GM19438 (cell line): Measurements from ENCODE around the gene FAM13A.
"Not testable (repeated sequence)": the region's sequence is repeated elsewhere in the genome, so short reads cannot be mapped to it uniquely, and the experiment has no call there.

Source experiments
- ATAC-seq: cut with Tn5 transposase; IDR thresholded peaks from one replicate; pipeline ENCODE4 v1.9.1; 2021; ENCODE audit warnings: low read depth; ENCODE audit not compliant: unreplicated experiment

Gene FAM13A

GRCh38 chr4:89044147-89044900, 12.7 kb downstream of the FAM13A start:
- no peak for ATAC-seq

GRCh38 chr4:89042055-89042454, 14.9 kb downstream of the FAM13A start:
- no peak for ATAC-seq

GRCh38 chr4:89039730-89040338, 17.2 kb downstream of the FAM13A start:
- no peak for ATAC-seq

GRCh38 chr4:89036535-89036934, 20.4 kb downstream of the FAM13A start:
- ATAC-seq: no peak

GRCh38 chr4:89031272-89031671, 25.7 kb downstream of the FAM13A start:
- ATAC-seq: no peak

GRCh38 chr4:89029591-89029990, 27.4 kb downstream of the FAM13A start:
- ATAC-seq: no peak

- ATAC-seq: no peak
These were observed 30.4 kb downstream of the FAM13A start for GRCh38 chr4:89026542-89026941.

- peak; percentile 92 for ATAC-seq
These were observed 32.8 kb downstream of the FAM13A start for GRCh38 chr4:89024051-89024675.

GRCh38 chr4:89023140-89023539, 33.8 kb downstream of the FAM13A start:
- no peak for ATAC-seq

GRCh38 chr4:89022426-89023128, 34.4 kb downstream of the FAM13A start:
- ATAC-seq: no peak

GRCh38 chr4:89021684-89022083, 35.3 kb downstream of the FAM13A start:
- ATAC-seq: no peak

- no peak for ATAC-seq
These were observed 35.9 kb downstream of the FAM13A start for GRCh38 chr4:89021062-89021461.

- ATAC-seq: not testable (repeated sequence)
These were observed 42.1 kb downstream of the FAM13A start for GRCh38 chr4:89014897-89015296.

GRCh38 chr4:89009761-89010369, 47.1 kb downstream of the FAM13A start:
- ATAC-seq: no peak

GRCh38 chr4:89009115-89009514, 47.9 kb downstream of the FAM13A start:
- ATAC-seq: peak; percentile 91

GRCh38 chr4:89008166-89008565, 48.8 kb downstream of the FAM13A start:
- no peak for ATAC-seq

GRCh38 chr4:89007338-89007939, 49.5 kb downstream of the FAM13A start:
- ATAC-seq: no peak

- ATAC-seq: no peak
These were observed 50.7 kb downstream of the FAM13A start for GRCh38 chr4:89006307-89006706.

GRCh38 chr4:89005066-89005465, 51.9 kb downstream of the FAM13A start:
- not testable (repeated sequence) for ATAC-seq
